Inferior parietal cortex (tissue), 1 donor: ENCODE data around the gene MYO10.
A peak's percentile ranks its signal among the peaks of the same experiment; 100 is the strongest.
"Not testable (repeated sequence)": the region's sequence is repeated elsewhere in the genome, so short reads cannot be mapped to it uniquely, and the experiment has no call there.

Experiments used
- DNase-seq: peaks from one replicate; pipeline ENCODE4 v3.0.0-alpha.2; 2016; ENCODE audit errors: extremely low spot score

Gene MYO10

GRCh38 chr5:16669776-16670175 lies 266.3 kb downstream of the MYO10 start:
- no peak for DNase-seq

GRCh38 chr5:16668631-16669030 lies 267.5 kb downstream of the MYO10 start:
- no peak for DNase-seq

GRCh38 chr5:16668194-16668593 lies 267.9 kb downstream of the MYO10 start:
- DNase-seq, result no peak

GRCh38 chr5:16666883-16667398 lies 269.1 kb downstream of the MYO10 start:
- peak; percentile 77 for DNase-seq

GRCh38 chr5:16666130-16666882 lies 269.8 kb downstream of the MYO10 start:
- no peak for DNase-seq

GRCh38 chr5:16665601-16666000 lies 270.5 kb downstream of the MYO10 start:
- no peak for DNase-seq

- no peak for DNase-seq
Observed at GRCh38 chr5:16664368-16664767, 271.7 kb downstream of the MYO10 start.

- no peak for DNase-seq
Observed at GRCh38 chr5:16663840-16664239, 272.2 kb downstream of the MYO10 start.

GRCh38 chr5:16661713-16662112 lies 274.4 kb downstream of the MYO10 start:
- no peak for DNase-seq

GRCh38 chr5:16660982-16661381 lies 275.1 kb downstream of the MYO10 start:
- no peak for DNase-seq

- no peak for DNase-seq
Observed at GRCh38 chr5:16659536-16659935, 276.6 kb downstream of the MYO10 start.

- DNase-seq, result no peak
Observed at GRCh38 chr5:16656561-16657191, 279.4 kb downstream of the MYO10 start.

- DNase-seq, result no peak
Observed at GRCh38 chr5:16654647-16655334, 281.3 kb downstream of the MYO10 start.

- DNase-seq, result not testable (repeated sequence)
Observed at GRCh38 chr5:16648739-16649138, 287.3 kb downstream of the MYO10 start.

GRCh38 chr5:16644301-16644889 lies 291.7 kb downstream of the MYO10 start:
- no peak for DNase-seq

- no peak for DNase-seq
Observed at GRCh38 chr5:16642867-16643266, 293.2 kb downstream of the MYO10 start.

GRCh38 chr5:16639206-16639605 lies 296.9 kb downstream of the MYO10 start:
- no peak for DNase-seq

GRCh38 chr5:16628376-16628775 lies 307.7 kb downstream of the MYO10 start:
- no peak for DNase-seq

GRCh38 chr5:16626696-16627264 lies 309.3 kb downstream of the MYO10 start:
- DNase-seq, result no peak

GRCh38 chr5:16625096-16625495 lies 311.0 kb downstream of the MYO10 start:
- no peak for DNase-seq

- no peak for DNase-seq
Observed at GRCh38 chr5:16619136-16619535, 317.0 kb downstream of the MYO10 start.
